ENCODE results near the gene TBC1D22A.
"Not testable (repeated sequence)": the region's sequence is repeated elsewhere in the genome, so short reads cannot be mapped to it uniquely, and the experiment has no call there.

The TBC1D22A gene

DNA sequence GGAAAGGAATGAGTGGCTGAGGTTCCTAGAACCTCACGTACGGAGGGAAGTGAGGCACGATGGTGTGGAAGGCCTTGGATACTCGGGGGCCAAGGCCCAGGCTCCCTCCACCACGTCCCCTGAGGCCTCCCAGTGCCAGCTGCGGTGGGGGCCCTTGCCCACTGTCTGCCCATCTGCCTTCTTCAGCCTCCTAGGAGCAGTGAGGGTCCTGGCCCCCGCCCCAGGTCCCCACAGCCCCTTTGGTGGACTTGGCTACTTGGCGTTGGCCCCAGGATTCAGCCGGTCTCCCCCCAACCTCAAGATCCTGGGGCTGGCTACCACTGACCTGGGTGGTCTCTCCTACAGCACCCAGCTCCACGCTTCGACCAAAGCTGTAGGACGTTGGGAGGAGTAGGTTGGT is 373.6 kb downstream of the TBC1D22A start:
- TF ChIP-seq, protein P1, sequence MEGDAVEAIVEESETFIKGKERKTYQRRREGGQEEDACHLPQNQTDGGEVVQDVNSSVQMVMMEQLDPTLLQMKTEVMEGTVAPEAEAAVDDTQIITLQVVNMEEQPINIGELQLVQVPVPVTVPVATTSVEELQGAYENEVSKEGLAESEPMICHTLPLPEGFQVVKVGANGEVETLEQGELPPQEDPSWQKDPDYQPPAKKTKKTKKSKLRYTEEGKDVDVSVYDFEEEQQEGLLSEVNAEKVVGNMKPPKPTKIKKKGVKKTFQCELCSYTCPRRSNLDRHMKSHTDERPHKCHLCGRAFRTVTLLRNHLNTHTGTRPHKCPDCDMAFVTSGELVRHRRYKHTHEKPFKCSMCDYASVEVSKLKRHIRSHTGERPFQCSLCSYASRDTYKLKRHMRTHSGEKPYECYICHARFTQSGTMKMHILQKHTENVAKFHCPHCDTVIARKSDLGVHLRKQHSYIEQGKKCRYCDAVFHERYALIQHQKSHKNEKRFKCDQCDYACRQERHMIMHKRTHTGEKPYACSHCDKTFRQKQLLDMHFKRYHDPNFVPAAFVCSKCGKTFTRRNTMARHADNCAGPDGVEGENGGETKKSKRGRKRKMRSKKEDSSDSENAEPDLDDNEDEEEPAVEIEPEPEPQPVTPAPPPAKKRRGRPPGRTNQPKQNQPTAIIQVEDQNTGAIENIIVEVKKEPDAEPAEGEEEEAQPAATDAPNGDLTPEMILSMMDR (IDR thresholded peaks at IDR 0.05; ENCODE audit: extremely low read depth, missing control alignments), result no peak
- no peak for DNase-seq (ENCODE audit: low spot score)

DNA sequence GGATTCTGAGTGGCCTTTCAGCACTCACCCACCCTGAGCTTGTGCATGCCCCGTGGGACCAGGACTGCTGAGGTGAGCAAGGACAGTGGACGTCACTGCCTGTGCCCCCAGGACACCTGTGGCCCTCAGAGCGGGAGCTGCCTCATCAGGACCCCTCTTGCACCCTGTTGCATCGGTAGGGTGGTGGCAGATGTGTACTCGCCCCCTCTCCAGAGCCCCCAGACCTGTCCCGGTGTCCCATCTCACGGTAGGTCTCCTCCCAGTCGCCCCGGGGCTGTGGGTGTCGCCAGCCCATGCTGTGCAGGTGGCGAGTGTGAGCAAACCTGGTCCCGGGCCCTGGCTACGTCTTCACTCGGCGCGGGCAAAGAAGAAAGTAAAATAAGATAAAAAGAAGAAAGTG is 374.2 kb downstream of the TBC1D22A start:
- DNase-seq (ENCODE audit: low spot score), result no peak
- TF ChIP-seq, protein P1 (IDR thresholded peaks at IDR 0.05; ENCODE audit: extremely low read depth, missing control alignments), result no peak

GRCh38 chr22:47139013-47139789 is 376.8 kb downstream of the TBC1D22A start:
- DNase-seq (ENCODE audit: low spot score), result no peak
- TF ChIP-seq, protein P1 (IDR thresholded peaks at IDR 0.05; ENCODE audit: extremely low read depth, missing control alignments), result no peak

GRCh38 chr22:47139790-47140119 is 377.3 kb downstream of the TBC1D22A start:
- no peak for DNase-seq (ENCODE audit: low spot score)
- TF ChIP-seq, protein P1 (IDR thresholded peaks at IDR 0.05; ENCODE audit: extremely low read depth, missing control alignments), result no peak

DNA sequence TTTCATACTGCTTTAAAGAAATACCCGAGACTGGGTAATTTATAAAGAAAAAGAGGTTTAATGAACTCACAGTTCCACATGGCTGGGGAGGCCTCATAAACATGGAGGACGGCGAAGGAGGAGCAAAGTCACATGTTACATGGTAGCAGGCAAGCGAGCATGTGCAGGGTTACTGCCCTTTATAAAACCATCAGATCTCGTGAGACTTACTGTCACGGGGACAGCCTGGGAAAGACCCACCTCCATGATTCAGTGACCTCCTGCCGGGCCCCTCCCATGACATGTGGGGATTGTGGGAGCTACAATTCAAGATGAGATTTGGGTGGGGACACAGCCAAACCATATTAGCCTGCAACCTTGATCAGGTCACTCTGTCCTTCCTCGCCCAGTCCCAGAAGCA is 378.5 kb downstream of the TBC1D22A start:
- not testable (repeated sequence) for DNase-seq (ENCODE audit: low spot score)

DNA sequence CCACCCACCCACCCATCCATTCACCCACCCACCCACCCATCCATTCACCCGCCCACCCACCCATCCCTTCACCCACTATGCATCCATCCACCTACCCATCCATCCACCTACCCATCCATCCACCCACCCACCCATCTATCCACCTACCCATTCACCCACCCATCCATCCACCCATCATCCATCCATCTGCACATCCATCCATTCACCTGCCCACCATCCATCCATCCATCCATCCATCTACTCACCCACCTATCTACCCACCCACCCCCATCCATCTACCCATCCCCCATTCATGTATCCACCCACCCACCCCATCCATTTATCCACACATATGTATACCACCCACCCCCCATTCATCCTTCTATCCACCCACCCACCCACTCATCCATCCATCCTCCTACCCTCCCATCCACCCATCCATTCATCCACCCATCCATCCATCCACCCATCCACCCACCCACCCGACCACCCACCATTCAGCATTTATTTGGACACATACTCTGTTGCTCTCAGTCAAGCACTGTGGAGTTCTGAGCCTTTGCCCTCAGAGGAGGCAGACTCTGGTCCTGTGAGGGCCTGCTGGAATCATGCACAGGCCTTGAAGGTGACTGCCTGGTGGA is 380.1 kb downstream of the TBC1D22A start:
- no peak for DNase-seq (ENCODE audit: low spot score)
- TF ChIP-seq, protein P1 (IDR thresholded peaks at IDR 0.05; ENCODE audit: extremely low read depth, missing control alignments), result no peak

GRCh38 chr22:47143249-47143938 is 380.9 kb downstream of the TBC1D22A start:
- TF ChIP-seq, protein P1 (IDR thresholded peaks at IDR 0.05; ENCODE audit: extremely low read depth, missing control alignments), result no peak
- no peak for DNase-seq (ENCODE audit: low spot score)
